Natural killer cell (primary cell): ENCODE results near the gene FOXJ2. TPM values are rescaled to one million over a fixed set of nuclear protein-coding genes. Genes with fewer than 3 reads are reported as not detected.

Source experiments
- ATAC-seq, 3 donors: fragments of 150-1000 bp in 2 of 3; fragments of 200-7000 bp in 1 of 3; cut with Tn5 transposase; 1 replicate in 1 of 3; 2 replicates in 2 of 3; pipeline ENCODE4 v1.10.0; 2021; ENCODE audit warnings: mild to moderate bottlenecking in 2 of 3, moderate library complexity in 2 of 3
- DNase-seq, 2 donors: peaks; one replicate each; pipeline versions ENCODE4 v3.0.0 to v3.0.0-alpha.2; 2013 to 2021; ENCODE audit warnings: mixed read lengths in 1 of 2
- H3K27ac ChIP-seq: one replicate; pipeline ENCODE4 v1.5.1; 2013; ENCODE audit warnings: mild to moderate bottlenecking, low read length
- H3K27me3 ChIP-seq: one replicate; pipeline ENCODE4 v1.6.1; 2013; ENCODE audit warnings: low read length; ENCODE audit not compliant: control insufficient read depth, insufficient read depth
- H3K36me3 ChIP-seq: one replicate; pipeline ENCODE4 v1.6.1; 2013; ENCODE audit warnings: low read length; ENCODE audit not compliant: control insufficient read depth, insufficient read depth
- H3K4me1 ChIP-seq: one replicate; pipeline ENCODE4 v1.6.1; 2013; ENCODE audit warnings: low read length; ENCODE audit not compliant: control insufficient read depth, insufficient read depth
- H3K4me3 ChIP-seq: one replicate; pipeline ENCODE4 v1.5.1; 2013; ENCODE audit warnings: low read length
- H3K9me3 ChIP-seq: one replicate; pipeline ENCODE4 v1.6.1; 2013; ENCODE audit warnings: low read length; ENCODE audit not compliant: control insufficient read depth, insufficient read depth
- H3K27ac Mint-ChIP-seq, 2 donors: one replicate each; pipeline ENCODE4 v1.8.0; 2022; ENCODE audit warnings: mild to moderate bottlenecking in 2 of 2, mixed read lengths in 2 of 2, moderate library complexity in 1 of 2
- H3K27me3 Mint-ChIP-seq, 2 donors: one replicate each; pipeline ENCODE4 v1.8.0; 2022; ENCODE audit warnings: low read depth in 2 of 2, mixed read lengths in 2 of 2
- H3K36me3 Mint-ChIP-seq: one replicate; pipeline ENCODE4 v1.8.0; 2022; ENCODE audit warnings: mixed read lengths
- H3K4me1 Mint-ChIP-seq, 2 donors: one replicate each; pipeline ENCODE4 v1.8.0; 2022; ENCODE audit warnings: mixed read lengths in 2 of 2
- H3K4me3 Mint-ChIP-seq: one replicate; pipeline ENCODE4 v1.8.0; 2022; ENCODE audit warnings: mild to moderate bottlenecking, moderate library complexity, mixed read lengths
- H3K9me3 Mint-ChIP-seq, 2 donors: one replicate each; pipeline ENCODE4 v1.8.0; 2022; ENCODE audit warnings: mixed read lengths in 2 of 2
- CTCF ChIP-seq: fragments of 200-600 bp; IDR thresholded peaks from one replicate; pipeline ENCODE4 v1.8.0; 2022; ENCODE audit warnings: antibody characterized with exemption
- WGBS: methylation state at CpG from one replicate; pipeline ENCODE4 v1.1.7; 2013; ENCODE audit warnings: missing lambda C conversion rate; ENCODE audit not compliant: insufficient coverage; 5-methylcytosine and 5-hydroxymethylcytosine counted together
- intact Hi-C: fragments of 100-400 bp; cut with micrococcal nuclease; formaldehyde crosslinking; loops from one replicate; pipeline ENCODE4 v1.14.2; 2022
- total RNA-seq, 4 donors: library from RNA; stranded (reverse); fragments of 120-200 nt in 1 of 4; gene quantifications; one replicate each; pipeline versions ENCODE4 v1.2.3 to v1.2.4, GENCODE V29; 2013 to 2022

FOXJ2 gene
- total RNA-seq, 3 donors from 2014 or later (not counting 1 experiment from before 2014, with no cell fraction given) = 27.8 to 28.5 (median 28.4) TPM

GRCh38 chr12:8040791-8041190, 8.3 kb downstream of the FOXJ2 start:
- no peaks in the 10 kb centered on the region for H3K9me3 Mint-ChIP-seq
- Histone ChIP-seq H3K27ac (no peak overlapping the region), H3K4me3 (no peak overlapping the region), H3K36me3 (peaks cover 45% of the 10 kb centered on the region), H3K4me1 (peaks cover 23% of the 10 kb centered on the region), H3K27me3 (no peaks in the 10 kb centered on the region), H3K9me3 (no peaks in the 10 kb centered on the region)
- DNase-seq = no peak
- H3K4me3 Mint-ChIP-seq = no peak overlapping the region
- peaks cover 9% of the 10 kb centered on the region for H3K36me3 Mint-ChIP-seq
- WGBS = 87% methylated on average over 1 of the region's 1 CpG
- H3K4me1 Mint-ChIP-seq = peaks cover 35 to 42% of the 10 kb centered on the region in 2 donors
- intact Hi-C loops = no loop called here
- no peaks in the 10 kb centered on the region for H3K27me3 Mint-ChIP-seq
- no peak overlapping the region for H3K27ac Mint-ChIP-seq
- TF ChIP-seq CTCF = no peak
- no peak for ATAC-seq

GRCh38 chr12:8045952-8046944, 13.7 kb downstream of the FOXJ2 start:
- H3K36me3 ChIP-seq = peaks cover 69% of the 10 kb centered on the region
- DNase-seq (peak; percentile 73 to 90), ATAC-seq (peak; percentile 87 to 94 (median 90))
- H3K4me3 ChIP-seq = no peak overlapping the region
- H3K9me3 ChIP-seq = no peaks in the 10 kb centered on the region
- Mint-ChIP-seq H3K27me3 (no peaks in the 10 kb centered on the region), H3K36me3 (peaks cover 27% of the 10 kb centered on the region), H3K4me1 (peaks cover 0 to 5% of the 10 kb centered on the region in 2 donors), H3K4me3 (no peak overlapping the region), H3K9me3 (no peaks in the 10 kb centered on the region), H3K27ac (no peak overlapping the region)
- no peaks in the 10 kb centered on the region for H3K27me3 ChIP-seq
- H3K4me1 ChIP-seq = no peaks in the 10 kb centered on the region
- intact Hi-C loops = loop anchor here (1.0 kb wide), 2 partner anchors 32 to 36 kb away; partner anchors contain the start of gene NECAP1
- WGBS = 46% methylated on average over 7 of the region's 8 CpGs
- no peak overlapping the region for H3K27ac ChIP-seq
- peak; percentile 87 for TF ChIP-seq CTCF

- Histone ChIP-seq H3K4me3 (no peak overlapping the region), H3K27ac (no peak overlapping the region), H3K36me3 (peaks cover 64% of the 10 kb centered on the region), H3K4me1 (no peaks in the 10 kb centered on the region), H3K27me3 (no peaks in the 10 kb centered on the region), H3K9me3 (no peaks in the 10 kb centered on the region)
- peaks cover 27% of the 10 kb centered on the region for H3K36me3 Mint-ChIP-seq
- no peak overlapping the region for H3K27ac Mint-ChIP-seq
- 92% methylated on average over 5 of the region's 5 CpGs for WGBS
- no peak overlapping the region for H3K4me3 Mint-ChIP-seq
- no peak for ATAC-seq
- no peak for DNase-seq
- no peaks in the 10 kb centered on the region for H3K9me3 Mint-ChIP-seq
- TF ChIP-seq CTCF = no peak
- peaks cover 0 to 5% of the 10 kb centered on the region in 2 donors for H3K4me1 Mint-ChIP-seq
- intact Hi-C loops = no loop called here
- no peaks in the 10 kb centered on the region for H3K27me3 Mint-ChIP-seq
These were observed 15.3 kb downstream of the FOXJ2 start for GRCh38 chr12:8047842-8048241.
